Activated T-helper 1 cell treated with anti-CD3 and anti-CD28 coated beads, Interleukin-12 subunit alpha, Interleukin-12 subunit beta, Interleukin-2, Interleukin-4 antibody, amounts not matched to agents 30 ng/mL and 10 ng/mL and 1 ng/mL, durations not matched to agents 14 hours and 24 hours and 36 hours (primary cell): Measurements from ENCODE around the gene SDC3. TPM values are rescaled to one million over a fixed set of nuclear protein-coding genes. Genes with fewer than 3 reads are reported as not detected.
"Not testable (repeated sequence)": the region's sequence is repeated elsewhere in the genome, so short reads cannot be mapped to it uniquely, and the experiment has no call there.

Experiments used
- DNase-seq: peaks from one replicate; pipeline ENCODE4 v3.0.0; 2021; ENCODE audit warnings: low spot score
- H3K27ac Mint-ChIP-seq: one replicate; pipeline ENCODE4 v1.8.0; 2021; ENCODE audit warnings: mild to moderate bottlenecking, mixed read lengths
- H3K27me3 Mint-ChIP-seq: one replicate; pipeline ENCODE4 v1.8.0; 2022; ENCODE audit warnings: mild to moderate bottlenecking, moderate library complexity, mixed read lengths; ENCODE audit not compliant: insufficient read depth
- H3K36me3 Mint-ChIP-seq: one replicate; pipeline ENCODE4 v1.8.0; 2021; ENCODE audit warnings: low read depth, mixed read lengths
- H3K4me1 Mint-ChIP-seq: one replicate; pipeline ENCODE4 v1.8.0; 2021; ENCODE audit warnings: low read depth, mixed read lengths
- H3K4me3 Mint-ChIP-seq: one replicate; pipeline ENCODE4 v1.8.0; 2021; ENCODE audit warnings: mild to moderate bottlenecking, moderate library complexity, mixed read lengths
- H3K9me3 Mint-ChIP-seq: one replicate; pipeline ENCODE4 v1.8.0; 2021; ENCODE audit warnings: mixed read lengths
- intact Hi-C: fragments of 100-400 bp; cut with micrococcal nuclease; formaldehyde crosslinking; loops from one replicate; pipeline ENCODE4 v1.15.1; 2024
- total RNA-seq: library from RNA; stranded (reverse); gene quantifications from 2 replicates; pipeline ENCODE4 v1.2.3, GENCODE V29; 2022

Gene SDC3, protein sequence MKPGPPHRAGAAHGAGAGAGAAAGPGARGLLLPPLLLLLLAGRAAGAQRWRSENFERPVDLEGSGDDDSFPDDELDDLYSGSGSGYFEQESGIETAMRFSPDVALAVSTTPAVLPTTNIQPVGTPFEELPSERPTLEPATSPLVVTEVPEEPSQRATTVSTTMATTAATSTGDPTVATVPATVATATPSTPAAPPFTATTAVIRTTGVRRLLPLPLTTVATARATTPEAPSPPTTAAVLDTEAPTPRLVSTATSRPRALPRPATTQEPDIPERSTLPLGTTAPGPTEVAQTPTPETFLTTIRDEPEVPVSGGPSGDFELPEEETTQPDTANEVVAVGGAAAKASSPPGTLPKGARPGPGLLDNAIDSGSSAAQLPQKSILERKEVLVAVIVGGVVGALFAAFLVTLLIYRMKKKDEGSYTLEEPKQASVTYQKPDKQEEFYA
- total RNA-seq: 0.26 and 0.34 TPM in 2 replicates

DNA sequence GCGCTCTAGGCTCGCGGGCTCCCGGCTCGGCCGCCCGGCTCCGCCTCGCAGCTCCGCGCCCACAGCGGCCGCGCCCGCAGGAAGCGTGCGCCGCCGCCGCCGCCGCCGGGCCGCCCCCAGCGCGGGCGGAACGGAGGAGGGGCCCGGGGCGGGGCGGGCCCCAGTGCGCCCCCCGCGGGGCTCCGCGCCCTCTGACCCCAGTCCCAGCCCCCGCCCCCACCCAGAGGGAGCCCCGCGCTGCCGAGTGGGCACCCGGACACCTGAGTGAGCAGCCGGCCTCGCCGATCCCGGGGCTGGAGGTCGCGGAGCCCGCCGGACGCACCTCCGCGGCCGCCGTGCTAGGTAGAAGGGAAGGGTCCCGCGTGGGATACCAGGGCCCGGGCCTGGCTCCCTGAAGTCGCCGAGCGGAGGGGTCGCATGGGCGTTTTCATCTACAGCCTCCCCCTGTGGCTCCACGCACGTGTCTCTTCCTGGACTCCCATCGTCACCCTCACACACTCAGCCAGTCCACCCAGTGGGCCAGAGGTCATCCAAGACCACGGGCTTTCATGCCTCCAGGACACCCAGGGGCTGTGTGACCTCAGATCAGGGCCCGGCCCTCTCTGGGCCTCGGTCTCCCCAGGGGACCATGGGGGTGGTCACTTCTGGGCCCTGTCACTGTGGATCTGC is at the start of gene SDC3:
Gene SDC3 (minus strand): TSS at position 63 of the 669 bp plus-strand sequence. CDS start 172 bp downstream, outside the sequence.
- Mint-ChIP-seq H3K27ac (peak within 1 kb of the TSS; percentile 63), H3K27me3 (peaks cover 51% of the 10 kb centered on the region), H3K4me3 (peak within 1 kb of the TSS; percentile 80), H3K4me1 (peaks cover 8% of the 10 kb centered on the region), H3K9me3 (no peaks in the 10 kb centered on the region), H3K36me3 (peaks cover 4% of the 10 kb centered on the region)
- intact Hi-C loops: no loop called here
- DNase-seq: no peak

DNA sequence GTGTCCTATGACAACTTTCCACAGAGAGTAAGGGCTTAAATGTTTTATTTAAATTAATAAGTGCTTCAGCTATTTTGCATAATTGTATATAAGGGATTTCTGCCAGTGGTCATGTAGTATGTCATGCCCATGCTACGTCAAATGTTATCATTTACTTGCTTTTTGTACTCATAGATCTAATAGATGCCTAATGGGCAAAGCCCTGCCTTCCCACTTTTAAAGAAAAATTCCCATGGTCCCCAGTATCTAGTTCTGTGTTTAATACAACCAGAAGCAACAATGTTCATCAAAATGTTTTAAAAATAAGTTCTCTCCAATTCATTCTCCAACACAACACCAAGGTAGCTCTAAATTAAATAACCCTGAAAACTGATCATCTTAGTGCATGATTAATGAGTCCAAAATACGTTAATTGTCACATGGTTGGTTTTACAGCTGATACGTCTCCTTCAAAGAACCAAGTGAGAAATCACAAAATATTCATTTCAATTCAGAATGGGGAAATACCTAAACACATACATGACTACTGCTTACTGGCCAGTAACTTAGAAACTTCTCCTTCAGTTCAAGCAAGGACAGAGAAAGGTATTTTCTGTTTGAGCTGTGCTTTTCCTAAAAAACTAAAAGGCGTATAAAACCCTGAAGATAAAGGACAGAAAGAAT is 49.1 kb upstream of the SDC3 start:
- no peak for DNase-seq
- Mint-ChIP-seq H3K9me3 (no peaks in the 10 kb centered on the region), H3K27me3 (no peaks in the 10 kb centered on the region), H3K27ac (no peak overlapping the region), H3K4me3 (no peak overlapping the region), H3K4me1 (peaks cover 5% of the 10 kb centered on the region), H3K36me3 (peaks cover 47% of the 10 kb centered on the region)
- intact Hi-C loops: no loop called here

DNA sequence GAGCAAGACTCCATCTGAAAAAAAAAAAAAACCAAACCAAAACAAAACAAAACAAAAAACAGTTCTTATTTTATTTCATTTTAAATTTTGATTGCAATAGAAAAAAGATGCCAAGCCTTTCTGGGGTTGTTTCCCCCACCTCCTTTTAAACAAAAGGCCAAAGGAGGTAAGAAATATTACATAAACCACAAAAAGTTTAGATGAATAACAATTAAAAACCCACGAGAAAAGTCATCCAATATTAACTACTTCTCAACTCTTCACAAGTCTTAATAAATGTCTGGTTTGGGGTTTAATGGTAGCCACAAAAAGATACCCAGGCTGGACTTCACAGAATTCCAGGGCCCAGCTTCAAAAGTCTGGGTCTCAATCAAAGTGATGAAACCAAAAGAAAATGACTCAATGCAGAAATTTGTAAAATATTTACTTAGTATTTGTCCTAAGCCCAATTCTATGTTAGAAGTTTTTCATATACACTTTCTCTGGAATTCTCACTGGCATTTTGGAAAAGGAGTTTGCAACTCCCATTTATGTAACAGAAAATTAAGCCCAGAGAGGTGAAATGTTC is 47.0 kb upstream of the SDC3 start:
- Mint-ChIP-seq H3K9me3 (no peaks in the 10 kb centered on the region), H3K27me3 (no peaks in the 10 kb centered on the region)
- intact Hi-C loops: no loop called here

DNA sequence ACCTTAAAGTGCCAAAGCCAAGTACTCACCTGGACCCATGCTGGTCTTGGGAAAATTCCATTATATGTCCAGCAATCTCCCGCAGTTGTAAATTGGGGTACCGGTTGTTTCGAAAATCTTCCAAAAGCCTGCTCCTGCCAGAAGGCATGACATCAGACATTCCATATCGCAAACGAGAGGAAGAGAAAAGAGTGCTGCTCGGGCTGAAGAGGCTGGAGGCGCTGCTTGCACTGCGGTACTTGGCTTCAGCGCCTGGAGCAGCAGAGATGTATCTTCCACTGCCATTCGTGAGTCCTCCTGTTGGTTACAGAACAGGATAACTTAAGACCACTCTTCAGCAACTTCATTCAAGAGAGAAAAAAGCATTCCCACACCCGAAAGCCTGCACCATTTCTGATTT is 45.1 kb upstream of the SDC3 start:
- H3K27ac Mint-ChIP-seq: no peak overlapping the region
- H3K36me3 Mint-ChIP-seq: peaks cover 52% of the 10 kb centered on the region
- peaks cover 17% of the 10 kb centered on the region for H3K4me1 Mint-ChIP-seq
- no peak overlapping the region for H3K4me3 Mint-ChIP-seq
- H3K27me3 Mint-ChIP-seq: no peaks in the 10 kb centered on the region
- intact Hi-C loops: no loop called here
- no peak for DNase-seq
- H3K9me3 Mint-ChIP-seq: no peaks in the 10 kb centered on the region

More for the DNA sequence above, 47.0 kb upstream of the SDC3 start:
- no peak overlapping the region for H3K27ac Mint-ChIP-seq
- H3K36me3 Mint-ChIP-seq: peaks cover 58% of the 10 kb centered on the region
- peaks cover 17% of the 10 kb centered on the region for H3K4me1 Mint-ChIP-seq
- no peak for DNase-seq
- H3K4me3 Mint-ChIP-seq: no peak overlapping the region

DNA sequence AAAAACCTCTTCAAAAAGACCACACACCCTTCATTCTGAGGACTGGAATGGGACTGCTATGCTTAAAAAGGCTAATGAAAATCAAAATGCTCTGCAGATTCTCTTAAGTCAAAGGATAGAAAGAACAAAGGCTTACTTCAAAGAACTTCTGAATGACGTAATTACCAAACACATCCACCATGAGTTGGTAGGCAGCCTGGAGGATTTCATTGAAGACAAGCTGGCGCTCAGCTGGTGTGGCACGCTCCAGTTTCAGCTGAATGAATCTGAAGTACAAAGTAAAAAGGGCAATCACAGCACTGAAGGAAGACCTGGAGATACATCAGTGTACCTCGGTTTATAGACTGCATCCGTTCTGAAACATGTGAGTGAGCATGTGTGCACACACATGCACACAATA is 43.5 kb upstream of the SDC3 start:
- Mint-ChIP-seq H3K27me3 (no peaks in the 10 kb centered on the region), H3K9me3 (no peaks in the 10 kb centered on the region), H3K27ac (no peak overlapping the region), H3K4me3 (no peak overlapping the region), H3K36me3 (peaks cover 55% of the 10 kb centered on the region), H3K4me1 (peaks cover 20% of the 10 kb centered on the region)
- DNase-seq: no peak
- intact Hi-C loops: no loop called here

DNA sequence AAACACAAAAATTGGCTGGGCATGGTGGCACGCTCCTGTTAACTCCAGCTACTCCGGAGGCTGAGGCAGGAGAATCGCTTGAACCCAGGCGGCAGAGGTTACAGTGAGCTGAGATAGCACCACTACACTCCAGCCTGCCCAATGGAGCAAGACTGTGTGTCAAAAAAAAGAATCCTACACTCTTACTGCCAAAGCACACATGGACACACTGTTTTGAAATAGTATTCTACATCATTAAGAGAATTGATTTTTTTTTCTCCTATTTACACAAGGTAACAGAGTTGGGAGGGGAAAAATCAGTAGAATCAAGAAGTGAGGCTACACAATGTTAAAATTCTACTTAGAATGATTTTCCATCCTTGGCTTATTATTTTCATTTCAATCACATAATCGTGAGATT is 42.1 kb upstream of the SDC3 start:
- DNase-seq: no peak
- H3K9me3 Mint-ChIP-seq: no peaks in the 10 kb centered on the region
- intact Hi-C loops: no loop called here
- H3K36me3 Mint-ChIP-seq: peaks cover 58% of the 10 kb centered on the region
- H3K27ac Mint-ChIP-seq: no peak overlapping the region
- H3K4me1 Mint-ChIP-seq: peaks cover 21% of the 10 kb centered on the region
- no peaks in the 10 kb centered on the region for H3K27me3 Mint-ChIP-seq
- H3K4me3 Mint-ChIP-seq: no peak overlapping the region

DNA sequence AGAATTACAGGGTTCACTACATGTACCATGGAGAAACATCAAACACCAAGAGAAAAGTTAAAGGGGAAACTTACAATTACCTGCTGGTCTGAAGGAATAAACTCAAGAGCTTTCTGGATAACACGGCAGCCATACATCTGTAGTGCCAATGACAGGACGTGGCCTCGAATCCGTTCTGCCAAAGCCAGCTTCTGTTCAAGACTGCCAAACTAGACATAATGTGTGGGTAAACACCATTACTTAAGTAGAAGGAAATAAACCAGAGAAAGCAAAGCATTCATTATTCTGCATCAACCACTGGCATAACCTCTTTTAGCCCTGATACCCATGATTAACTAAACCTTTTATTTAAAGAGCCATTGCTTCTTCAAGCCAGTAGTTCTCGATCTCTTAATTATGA is 41.5 kb upstream of the SDC3 start:
- no peak overlapping the region for H3K27ac Mint-ChIP-seq
- H3K4me1 Mint-ChIP-seq: peaks cover 21% of the 10 kb centered on the region
- intact Hi-C loops: no loop called here
- H3K36me3 Mint-ChIP-seq: peaks cover 63% of the 10 kb centered on the region
- H3K9me3 Mint-ChIP-seq: no peaks in the 10 kb centered on the region
- H3K4me3 Mint-ChIP-seq: no peak overlapping the region
- DNase-seq: no peak
- H3K27me3 Mint-ChIP-seq: no peaks in the 10 kb centered on the region

DNA sequence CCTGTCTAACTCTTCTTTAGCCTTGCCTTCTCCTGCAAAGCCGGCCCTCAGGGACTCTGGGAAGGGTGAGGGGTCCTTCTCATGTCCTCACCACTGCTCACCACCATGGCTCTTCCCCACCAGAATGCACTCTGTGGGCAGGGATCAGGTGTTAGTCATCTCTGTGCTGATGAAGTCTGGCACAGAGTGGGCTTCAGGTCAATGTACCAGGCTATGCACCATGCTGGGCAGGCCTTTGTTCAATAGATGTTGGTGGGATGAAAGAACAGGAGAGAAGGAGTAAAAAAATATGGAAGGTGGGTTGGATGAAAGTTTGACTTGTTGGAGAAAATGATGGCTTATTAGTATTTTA is 40.9 kb upstream of the SDC3 start:
- intact Hi-C loops, H3K9me3 Mint-ChIP-seq, H3K27me3 Mint-ChIP-seq, H3K27ac Mint-ChIP-seq, H3K4me3 Mint-ChIP-seq, DNase-seq: not testable (repeated sequence)
- Mint-ChIP-seq H3K4me1 (peaks cover 21% of the 10 kb centered on the region), H3K36me3 (peaks cover 64% of the 10 kb centered on the region)

DNA sequence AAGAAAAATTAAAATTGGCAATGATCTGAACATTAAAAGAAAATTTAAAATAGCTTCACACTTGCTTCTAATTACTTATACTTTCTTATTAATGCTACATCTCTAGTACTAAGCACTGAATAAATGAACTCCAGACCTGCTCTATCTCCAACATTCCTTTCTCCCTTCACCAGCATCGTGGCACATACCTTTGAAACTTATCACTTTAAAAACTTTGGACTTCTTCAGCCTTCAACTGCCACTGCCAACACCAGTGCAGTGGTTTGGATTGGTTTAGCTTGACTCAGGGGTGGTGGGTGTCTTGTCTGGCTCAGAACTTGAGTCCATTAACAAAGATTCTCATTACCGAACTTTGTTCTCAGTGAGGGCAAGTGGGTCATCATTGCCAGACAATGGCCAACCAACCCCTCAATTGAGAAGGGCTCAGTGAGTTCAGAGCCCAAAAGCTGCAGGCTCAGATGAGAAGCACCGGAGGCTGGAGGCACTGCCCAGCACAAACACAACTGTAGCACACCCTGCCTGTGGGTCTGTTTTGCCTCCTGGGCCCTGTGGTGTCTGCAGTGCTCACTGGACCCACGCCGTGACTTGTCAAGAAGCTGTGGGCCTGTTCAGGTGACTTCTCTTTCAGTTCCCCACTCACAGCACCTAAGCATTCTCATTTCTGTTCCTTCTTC is 40.4 kb upstream of the SDC3 start:
- H3K4me1 Mint-ChIP-seq: peaks cover 21% of the 10 kb centered on the region
- intact Hi-C loops, H3K27me3 Mint-ChIP-seq, H3K9me3 Mint-ChIP-seq, DNase-seq, H3K4me3 Mint-ChIP-seq: not testable (repeated sequence)
- H3K27ac Mint-ChIP-seq: peak overlapping the region; percentile 14
- H3K36me3 Mint-ChIP-seq: peaks cover 64% of the 10 kb centered on the region

DNA sequence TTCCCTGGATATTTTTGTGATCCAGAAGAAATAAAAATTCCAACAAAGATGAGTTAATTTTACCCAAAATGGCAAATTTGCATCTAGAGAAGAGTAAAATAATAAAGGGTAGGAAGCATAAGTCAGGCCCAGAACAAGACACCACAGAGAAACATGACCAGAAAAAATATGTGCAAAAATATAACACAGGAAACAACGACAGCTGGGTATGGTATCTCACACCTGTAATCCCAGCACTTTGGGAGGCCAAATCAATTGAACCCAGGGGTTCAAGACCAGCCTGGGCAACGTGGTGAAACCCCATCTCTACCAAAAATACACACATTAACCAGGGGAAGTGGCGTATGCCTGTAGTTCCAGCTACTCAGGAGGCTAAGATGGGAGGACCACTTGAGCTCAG is 39.7 kb upstream of the SDC3 start:
- Mint-ChIP-seq H3K9me3 (no peaks in the 10 kb centered on the region), H3K4me3 (no peak overlapping the region), H3K27ac (no peak overlapping the region), H3K27me3 (no peaks in the 10 kb centered on the region), H3K36me3 (peaks cover 60% of the 10 kb centered on the region), H3K4me1 (peaks cover 16% of the 10 kb centered on the region)
- intact Hi-C loops: no loop called here
- no peak for DNase-seq

DNA sequence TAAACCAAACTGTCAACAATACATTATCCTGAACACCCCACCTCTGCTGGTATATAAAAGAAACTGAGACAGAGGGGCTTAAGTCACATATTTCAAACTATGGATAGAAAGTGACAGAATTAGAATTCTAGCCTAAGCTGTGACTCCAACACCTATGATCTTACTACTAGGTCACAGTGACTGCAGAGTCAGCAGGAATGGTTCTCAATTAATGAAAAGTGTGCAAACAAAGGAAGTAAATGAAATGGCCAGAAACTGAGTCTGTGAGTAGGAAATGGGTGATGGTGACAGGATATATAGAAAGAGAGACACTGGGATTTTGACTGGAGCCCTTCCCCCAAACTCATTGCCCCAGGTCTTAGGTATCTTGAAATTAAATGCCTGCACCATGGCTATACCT is 38.7 kb upstream of the SDC3 start:
- intact Hi-C loops: no loop called here
- Mint-ChIP-seq H3K9me3 (no peaks in the 10 kb centered on the region), H3K27ac (no peak overlapping the region), H3K36me3 (peaks cover 60% of the 10 kb centered on the region), H3K27me3 (no peaks in the 10 kb centered on the region), H3K4me3 (no peak overlapping the region), H3K4me1 (peaks cover 13% of the 10 kb centered on the region)
- no peak for DNase-seq

DNA sequence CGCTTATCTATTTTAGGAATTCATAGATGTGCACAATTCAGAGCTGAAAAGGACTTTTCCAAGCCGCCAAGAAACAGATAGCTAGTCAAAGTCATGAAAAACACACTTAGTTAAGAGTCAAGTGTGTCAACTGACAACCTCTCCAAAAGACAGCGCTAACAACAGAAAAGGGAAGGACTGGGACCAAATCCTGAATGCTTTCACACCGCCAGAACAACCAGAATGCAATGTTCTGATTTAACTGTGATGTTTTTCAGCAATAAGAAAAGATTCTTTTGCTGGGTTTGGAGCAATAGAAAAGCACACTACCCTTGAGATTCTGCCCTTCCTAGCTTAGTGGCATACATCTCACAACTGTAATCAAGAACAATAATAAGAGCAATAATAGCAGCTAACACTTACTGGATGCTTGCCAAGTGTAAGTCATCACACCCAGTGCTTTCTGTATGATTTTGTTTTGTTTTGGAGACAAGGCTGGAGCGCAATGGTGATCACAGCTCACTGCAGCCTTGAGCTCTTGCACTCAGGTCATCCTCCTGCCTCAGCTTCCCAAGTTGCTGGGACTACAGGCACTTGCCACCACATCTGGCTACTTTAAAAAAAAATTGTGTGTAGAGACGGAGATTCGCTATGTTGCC is 33.9 kb upstream of the SDC3 start:
- H3K36me3 Mint-ChIP-seq: peaks cover 61% of the 10 kb centered on the region
- no peaks in the 10 kb centered on the region for H3K9me3 Mint-ChIP-seq
- no peaks in the 10 kb centered on the region for H3K27me3 Mint-ChIP-seq
- no peak overlapping the region for H3K27ac Mint-ChIP-seq
- no peak overlapping the region for H3K4me3 Mint-ChIP-seq
- peaks cover 4% of the 10 kb centered on the region for H3K4me1 Mint-ChIP-seq
- intact Hi-C loops: no loop called here
- no peak for DNase-seq
